Small intestine (tissue), 7 donors: ENCODE measurements around the gene SERPINB6. TPM values are rescaled to one million over a fixed set of nuclear protein-coding genes. Genes with fewer than 3 reads are reported as not detected.

Experiments
- DNase-seq, 2 donors: peaks; one replicate each; pipeline versions ENCODE4 v3.0.0 to v3.0.0-alpha.2; 2013
- FAIRE-seq: peaks from 2 replicates; lab custom pipeline; 2012; peaks lifted over from hg19 to GRCh38; lab: Jason Lieb, UNC
- H3K27ac ChIP-seq, 3 donors: one replicate each; pipeline ENCODE4 v1.5.1; 2013; ENCODE audit warnings: low read length in 2 of 3, mild to moderate bottlenecking in 2 of 3, control low read depth in 1 of 3, inconsistent platforms in 1 of 3, low read depth in 1 of 3, moderate library complexity in 1 of 3
- H3K27me3 ChIP-seq, 3 donors: one replicate each; pipeline ENCODE4 v1.6.1; 2013; ENCODE audit warnings: low read length in 3 of 3, inconsistent platforms in 1 of 3; ENCODE audit not compliant: control insufficient read depth in 3 of 3, insufficient read depth in 3 of 3
- H3K36me3 ChIP-seq, 3 donors: one replicate each; pipeline ENCODE4 v1.6.1; 2013; ENCODE audit warnings: low read length in 3 of 3, inconsistent platforms in 1 of 3, low read depth in 1 of 3, mild to moderate bottlenecking in 1 of 3, moderate library complexity in 1 of 3; ENCODE audit not compliant: control insufficient read depth in 3 of 3, insufficient read depth in 2 of 3
- H3K4me1 ChIP-seq, 3 donors: one replicate each; pipeline ENCODE4 v1.6.1; 2013; ENCODE audit warnings: low read length in 2 of 3, inconsistent platforms in 1 of 3, low read depth in 1 of 3, mild to moderate bottlenecking in 1 of 3, moderate library complexity in 1 of 3; ENCODE audit not compliant: control insufficient read depth in 3 of 3, insufficient read depth in 2 of 3
- H3K4me3 ChIP-seq, 3 donors: one replicate each; pipeline ENCODE4 v1.5.1; 2013; ENCODE audit warnings: low read length in 3 of 3, control low read depth in 1 of 3, inconsistent platforms in 1 of 3, low read depth in 1 of 3, mild to moderate bottlenecking in 1 of 3, moderate library complexity in 1 of 3
- H3K9me3 ChIP-seq, 2 donors: one replicate each; pipeline ENCODE4 v1.6.1; 2013; ENCODE audit warnings: low read depth in 1 of 2, low read length in 1 of 2; ENCODE audit not compliant: control insufficient read depth in 2 of 2, insufficient read depth in 1 of 2
- WGBS, 3 donors: extraction: QIAGEN DNeasy Blood & Tissue Kit; methylation state at CpG; one replicate each; pipeline ENCODE4 v1.1.7; 2013; 5-methylcytosine and 5-hydroxymethylcytosine counted together
- polyA plus RNA-seq, 4 donors: library from polyadenylated mRNA; stranded (reverse) in 3 of 4; unstranded in 1 of 4; fragments of 200-250 nt in 3 of 4; fragments of 120-200 nt in 1 of 4; gene quantifications; one replicate each; pipeline versions ENCODE4 v1.2.1 to v1.2.3, GENCODE V29; 2013
- donor health status: healthy with polysubstance abuse.
- donor health status: control.
- donor health status: control.
- donor health status: Bipolar disorder and iron deficiency.
- donor health status: healthy.

Gene SERPINB6
- polyA plus RNA-seq, 4 donors: 280 to 539 (median 418) TPM

DNA sequence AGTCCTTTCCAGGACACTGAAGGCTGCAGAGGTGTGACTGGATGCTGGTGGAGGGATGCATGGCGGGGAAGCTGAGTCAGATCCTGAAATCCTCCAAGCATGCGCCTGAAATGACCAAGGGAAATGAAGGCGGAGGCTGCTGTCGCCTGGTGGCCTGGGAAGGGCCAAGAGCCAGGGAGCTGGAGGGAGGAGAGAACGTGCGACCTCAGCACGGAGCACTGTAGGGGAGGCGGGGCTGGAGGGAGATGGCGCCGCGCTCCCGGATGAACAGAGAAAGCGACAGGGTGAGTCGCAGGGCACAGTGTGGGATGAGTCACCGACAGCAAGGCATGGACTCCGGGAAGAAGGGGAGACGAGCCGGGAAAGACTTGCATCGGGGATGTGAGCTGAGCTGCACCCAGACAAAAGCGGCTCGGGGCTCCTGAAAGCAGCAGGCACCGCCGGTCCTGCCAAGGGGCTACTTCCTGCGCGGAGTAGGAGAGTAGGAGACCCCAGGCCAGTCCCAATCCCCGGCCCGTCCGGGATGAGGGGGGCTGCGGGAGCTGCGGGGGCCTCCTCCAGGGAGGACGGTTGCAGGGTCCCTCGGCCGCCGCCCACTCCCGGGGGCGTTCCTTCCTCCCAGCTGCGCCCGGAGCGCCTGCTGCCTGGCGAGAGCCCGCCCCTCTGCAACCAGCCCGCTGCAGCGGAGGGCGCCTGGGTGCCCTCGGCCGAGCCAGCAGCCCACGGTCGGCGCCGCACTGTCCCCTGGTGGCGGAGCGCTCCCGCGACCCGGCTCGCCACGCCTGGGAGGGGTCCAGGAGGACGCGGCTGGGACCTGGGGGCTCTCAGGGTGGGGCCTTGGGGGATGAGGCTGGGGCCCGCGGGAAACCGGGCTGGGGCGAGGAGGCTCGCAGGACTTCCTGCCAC is 17.3 kb upstream of the SERPINB6 start:
- H3K36me3 ChIP-seq: peaks cover 0 to 2% (median 0%) of the 10 kb centered on the region in 3 donors
- H3K9me3 ChIP-seq: no peaks in the 10 kb centered on the region
- FAIRE-seq (no peak), DNase-seq (peak; percentile 94 to 96)
- peak overlapping the region; percentile 95 to 100 (median 99) for H3K27ac ChIP-seq
- WGBS, 3 donors: 0 to 1% (median 0%) methylated on average over 49 to 64 of the region's 64 CpGs
- H3K27me3 ChIP-seq: no peaks in the 10 kb centered on the region
- H3K4me1 ChIP-seq: peaks cover 5 to 51% (median 11%) of the 10 kb centered on the region in 3 donors
- peak overlapping the region; percentile 65 to 91 (median 85) for H3K4me3 ChIP-seq

DNA sequence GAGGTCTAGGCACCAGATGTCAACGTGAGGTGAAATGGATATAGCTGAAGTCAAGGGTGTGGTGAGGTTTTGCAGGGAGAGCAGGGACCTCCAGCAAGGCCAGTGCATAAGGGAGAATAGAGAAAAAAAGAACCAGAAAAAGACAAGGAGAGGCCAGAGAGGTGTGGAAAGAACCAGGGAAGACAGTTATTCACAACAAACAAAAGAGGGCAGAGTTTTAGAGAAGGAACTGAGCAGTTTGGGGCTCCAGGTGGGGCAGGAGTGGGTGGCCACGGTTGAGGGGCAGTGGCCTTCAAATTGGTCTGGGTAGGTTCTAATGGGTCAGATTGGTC is 16.7 kb upstream of the SERPINB6 start:
- 11 to 14% (median 13%) methylated on average over 2 of the region's 2 CpGs for WGBS, 3 donors
- DNase-seq (no peak), FAIRE-seq (no peak)
- no peaks in the 10 kb centered on the region for H3K27me3 ChIP-seq
- H3K36me3 ChIP-seq: peaks cover 0 to 2% (median 0%) of the 10 kb centered on the region in 3 donors
- H3K27ac ChIP-seq: peak overlapping the region; percentile 95 to 100 (median 99)
- H3K4me1 ChIP-seq: peaks cover 7 to 58% (median 11%) of the 10 kb centered on the region in 3 donors
- H3K4me3 ChIP-seq: peak overlapping the region; percentile 14 to 91 (median 85)
- no peaks in the 10 kb centered on the region for H3K9me3 ChIP-seq

DNA sequence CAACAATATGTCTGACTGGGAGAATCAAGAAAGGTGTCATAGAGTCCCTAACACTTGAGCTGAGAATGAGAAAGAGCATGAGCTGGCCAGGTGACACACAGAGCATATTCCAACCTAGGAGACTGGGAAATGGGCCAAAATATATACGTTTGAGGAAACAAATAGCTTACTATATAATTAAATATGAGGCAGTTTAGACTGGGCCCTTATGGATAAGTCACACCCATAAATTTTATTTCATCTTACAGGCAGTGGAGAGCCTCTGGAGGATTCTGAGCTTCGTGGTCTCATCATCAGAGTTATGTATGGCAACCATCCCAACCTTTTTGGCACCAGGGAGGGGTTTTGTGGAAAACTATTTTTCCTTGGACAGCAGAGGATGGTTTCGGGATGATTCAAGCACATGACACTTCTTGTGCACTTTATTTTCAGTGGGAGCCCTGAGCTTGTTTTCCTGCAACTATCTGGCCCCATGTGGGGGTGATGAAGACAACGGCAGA is 15.4 kb upstream of the SERPINB6 start:
- peak in 1 of 2 donors; percentile 95 for DNase-seq
- no peak for FAIRE-seq
- no peaks in the 10 kb centered on the region for H3K9me3 ChIP-seq
- peaks cover 11 to 66% (median 13%) of the 10 kb centered on the region in 3 donors for H3K4me1 ChIP-seq
- peak overlapping the region; percentile 58 to 99 (median 97) for H3K27ac ChIP-seq
- WGBS, 3 donors: 20 to 40% (median 33%) methylated on average over 4 of the region's 4 CpGs
- H3K36me3 ChIP-seq: no peaks in the 10 kb centered on the region
- no peak overlapping the region for H3K4me3 ChIP-seq
- no peaks in the 10 kb centered on the region for H3K27me3 ChIP-seq

DNA sequence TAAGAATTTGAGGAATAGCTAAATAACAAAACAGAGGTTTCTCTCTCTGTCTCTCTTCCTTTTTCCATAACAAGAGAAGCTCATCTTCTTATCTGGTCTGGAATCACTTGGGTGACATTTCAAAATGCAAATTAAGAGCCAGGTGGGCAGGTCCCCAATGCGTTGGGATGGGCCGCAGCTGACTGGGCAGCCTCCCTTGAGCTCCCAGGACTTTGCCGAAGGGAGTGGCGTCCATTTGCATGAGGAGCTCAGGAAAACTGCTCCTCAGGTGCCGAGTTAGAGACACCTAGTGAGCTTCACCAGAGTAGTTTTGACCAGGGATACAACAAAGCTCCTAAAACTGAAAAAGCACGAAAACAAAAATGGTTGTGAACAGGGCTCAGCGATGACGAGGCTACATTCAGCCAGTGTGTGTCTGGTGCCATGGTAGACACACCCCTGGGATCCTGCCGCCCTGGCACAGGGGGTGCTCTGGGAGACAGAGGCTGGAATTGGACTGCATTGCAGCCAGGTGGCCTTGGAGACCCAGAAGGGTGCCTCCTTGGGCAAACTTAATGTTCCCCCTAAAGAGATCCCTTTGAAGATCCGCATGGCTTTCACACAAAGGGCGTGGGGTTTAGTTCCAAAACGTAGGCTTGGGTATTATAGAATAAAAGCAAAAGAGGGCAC is 13.5 kb upstream of the SERPINB6 start:
- peaks cover 18 to 75% (median 22%) of the 10 kb centered on the region in 3 donors for H3K4me1 ChIP-seq
- H3K27me3 ChIP-seq: no peaks in the 10 kb centered on the region
- H3K27ac ChIP-seq: peak overlapping the region; percentile 85 to 96 (median 91)
- H3K9me3 ChIP-seq: no peaks in the 10 kb centered on the region
- WGBS, 3 donors: 20 to 63% (median 44%) methylated on average over 12 of the region's 12 CpGs
- H3K36me3 ChIP-seq: no peaks in the 10 kb centered on the region
- peak in 1 of 2 donors; percentile 75 for DNase-seq
- H3K4me3 ChIP-seq: no peak overlapping the region
- no peak for FAIRE-seq

DNA sequence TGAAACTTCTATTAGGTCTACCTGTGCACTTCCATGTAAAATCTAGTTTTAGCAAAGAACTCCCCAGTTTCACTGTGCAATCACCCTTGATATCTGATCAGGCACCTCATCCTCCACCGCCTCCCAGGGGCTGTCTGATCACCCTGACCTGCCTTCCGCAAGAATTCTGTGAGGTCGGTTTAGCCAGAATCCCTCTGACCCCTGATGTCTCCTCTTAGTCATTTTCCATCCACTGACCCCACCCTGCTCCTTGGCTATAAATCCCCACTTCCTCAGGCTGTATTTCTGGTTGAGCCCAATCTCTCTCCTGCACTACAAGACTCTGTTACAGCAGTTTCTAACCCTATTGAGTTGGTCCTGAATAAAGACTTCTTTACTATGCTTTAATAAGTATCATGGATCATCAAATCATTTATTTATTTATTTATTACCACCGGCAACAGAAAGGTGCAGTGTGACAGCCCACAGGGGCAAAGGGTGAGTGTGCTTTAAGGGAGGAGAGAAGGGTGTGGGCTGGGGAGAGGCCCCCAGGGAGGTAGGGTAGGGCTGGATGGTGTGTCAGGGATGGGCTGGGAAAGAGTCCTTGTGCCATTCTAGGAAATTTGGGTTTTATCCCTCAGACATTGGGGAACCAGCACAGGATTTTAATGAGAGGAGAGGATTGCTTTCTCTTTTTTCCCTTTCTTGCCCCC is 11.2 kb upstream of the SERPINB6 start:
- no peaks in the 10 kb centered on the region for H3K36me3 ChIP-seq
- 27 to 51% (median 45%) methylated on average over 4 of the region's 4 CpGs for WGBS, 3 donors
- H3K9me3 ChIP-seq: no peaks in the 10 kb centered on the region
- no peak overlapping the region for H3K4me3 ChIP-seq
- H3K4me1 ChIP-seq: peaks cover 13 to 81% (median 17%) of the 10 kb centered on the region in 3 donors
- H3K27me3 ChIP-seq: no peaks in the 10 kb centered on the region
- FAIRE-seq: no peak
- peak; percentile 80 to 91 for DNase-seq
- H3K27ac ChIP-seq: peak overlapping the region; percentile 65 to 88 (median 73)

DNA sequence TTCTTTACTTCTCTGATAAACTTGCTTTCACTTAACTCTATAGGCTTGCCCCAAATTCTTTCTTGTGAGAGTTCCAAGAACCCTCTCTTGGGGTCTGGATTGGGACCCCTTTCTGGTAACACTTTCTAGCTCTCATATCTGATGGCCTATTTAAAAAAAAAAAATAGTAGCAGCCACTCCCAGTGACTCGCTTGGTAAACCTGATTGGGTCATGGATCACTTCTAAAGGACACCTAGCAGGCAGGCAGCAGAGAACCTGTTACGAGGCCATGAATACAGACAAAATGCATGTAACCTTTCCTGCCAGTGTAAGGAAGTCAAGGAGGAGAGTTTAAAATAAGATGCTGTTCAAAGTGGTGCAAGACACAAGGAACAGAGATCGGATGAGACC is 9.1 kb upstream of the SERPINB6 start:
- Histone ChIP-seq H3K36me3 (no peaks in the 10 kb centered on the region), H3K27me3 (no peaks in the 10 kb centered on the region), H3K9me3 (no peaks in the 10 kb centered on the region), H3K27ac (peak overlapping the region; percentile 47 to 78 (median 71)), H3K4me3 (no peak overlapping the region), H3K4me1 (peaks cover 11 to 64% (median 13%) of the 10 kb centered on the region in 3 donors)
- FAIRE-seq (no peak), DNase-seq (peak in 1 of 2 donors; percentile 74)
- WGBS, 3 donors: 31 to 70% (median 48%) methylated on average over 3 of the region's 3 CpGs

DNA sequence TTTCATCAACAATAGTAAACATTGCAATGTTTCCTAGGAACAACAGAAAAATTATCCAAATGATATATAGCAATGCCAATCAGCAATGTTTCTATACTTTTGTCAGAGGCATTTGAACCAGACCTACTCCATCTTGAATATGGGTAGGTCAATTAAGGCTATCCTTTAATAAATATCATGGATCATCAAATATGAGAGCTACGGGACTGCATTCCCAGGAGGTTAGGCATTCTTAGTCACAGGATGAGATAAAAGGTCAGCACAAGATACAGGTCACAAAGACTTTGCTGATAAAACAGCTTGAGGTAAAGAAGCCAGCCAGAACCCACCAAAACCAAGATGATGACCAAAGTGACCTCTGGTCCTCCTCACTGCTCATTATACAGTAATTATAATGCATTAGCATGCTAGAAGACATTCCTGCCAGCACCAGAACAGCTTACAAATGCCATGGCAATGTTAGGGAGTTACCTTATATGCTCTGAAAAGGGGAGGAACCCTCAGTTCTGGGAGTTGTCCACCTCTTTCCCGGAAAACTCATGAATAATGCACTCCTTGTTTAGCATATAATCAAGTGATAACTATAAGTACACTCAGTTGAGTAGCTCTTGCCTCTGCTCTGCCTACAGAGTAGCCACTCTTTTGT is 8.6 kb upstream of the SERPINB6 start:
- Histone ChIP-seq H3K4me1 (peaks cover 11 to 59% (median 13%) of the 10 kb centered on the region in 3 donors), H3K4me3 (no peak overlapping the region), H3K27ac (peak overlapping the region; percentile 47 to 78 (median 71)), H3K36me3 (no peaks in the 10 kb centered on the region), H3K9me3 (no peaks in the 10 kb centered on the region), H3K27me3 (no peaks in the 10 kb centered on the region)
- FAIRE-seq (no peak), DNase-seq (peak; percentile 72 to 83)
- 15 to 51% (median 22%) methylated on average over 2 of the region's 2 CpGs for WGBS, 3 donors
